Mesendoderm (in vitro differentiated cells): ENCODE measurements around the gene SWI5.
"Not testable (repeated sequence)": the region's sequence is repeated elsewhere in the genome, so short reads cannot be mapped to it uniquely, and the experiment has no call there.

ENCODE experiments used
- DNase-seq: peaks from one replicate; pipeline ENCODE4 v3.0.0; 2013
- H2AK5ac ChIP-seq: 2 replicates; pipeline ENCODE4 v1.6.1; 2013; ENCODE audit warnings: low read length, inconsistent platforms
- H2BK120ac ChIP-seq: 2 replicates; pipeline ENCODE4 v1.6.1; 2013; ENCODE audit warnings: low read depth, mild to moderate bottlenecking, low read length, moderate library complexity, mixed read lengths
- H2BK15ac ChIP-seq: replicated peaks from 2 replicates; pipeline ENCODE4 v1.6.1; 2013; ENCODE audit warnings: low read depth, mild to moderate bottlenecking, moderate library complexity
- H2BK5ac ChIP-seq: 2 replicates; pipeline ENCODE4 v1.6.1; 2013; ENCODE audit warnings: low read length, inconsistent platforms
- H3K18ac ChIP-seq: 2 replicates; pipeline ENCODE4 v1.6.1; 2013; ENCODE audit warnings: mild to moderate bottlenecking, low read length, mixed read lengths
- H3K23ac ChIP-seq: one replicate; pipeline ENCODE4 v1.6.1; 2013; ENCODE audit warnings: low read length
- H3K27ac ChIP-seq: 2 replicates; pipeline ENCODE4 v1.5.1; 2013; ENCODE audit warnings: low read depth, mild to moderate bottlenecking, inconsistent platforms, low read length, moderate library complexity
- H3K27me3 ChIP-seq: 2 replicates; pipeline ENCODE4 v1.6.1; 2013; ENCODE audit warnings: low read length, control low read depth, mild to moderate bottlenecking, inconsistent platforms; ENCODE audit not compliant: insufficient read depth, poor library complexity
- H3K36me3 ChIP-seq: 2 replicates; pipeline ENCODE4 v1.6.1; 2013; ENCODE audit warnings: low read length, inconsistent platforms; ENCODE audit not compliant: control insufficient read depth, insufficient read depth
- H3K4ac ChIP-seq: one replicate; pipeline ENCODE4 v1.6.1; 2013; ENCODE audit warnings: low read depth, mild to moderate bottlenecking, low read length, moderate library complexity
- H3K4me1 ChIP-seq: 2 replicates; pipeline ENCODE4 v1.6.1; 2013; ENCODE audit warnings: low read depth, low read length, inconsistent platforms; ENCODE audit not compliant: control insufficient read depth
- H3K4me2 ChIP-seq: 2 replicates; pipeline ENCODE4 v1.6.1; 2013; ENCODE audit warnings: low read length
- H3K4me3 ChIP-seq: 2 replicates; pipeline ENCODE4 v1.5.1; 2013; ENCODE audit warnings: mild to moderate bottlenecking, low read length
- H3K56ac ChIP-seq: one replicate; pipeline ENCODE4 v1.6.1; 2013; ENCODE audit warnings: low read length
- H3K79me1 ChIP-seq: 2 replicates; pipeline ENCODE4 v1.6.1; 2013; ENCODE audit warnings: low read length, inconsistent platforms
- H3K79me2 ChIP-seq: 2 replicates; pipeline ENCODE4 v1.6.1; 2013; ENCODE audit warnings: mild to moderate bottlenecking, low read length; ENCODE audit not compliant: control insufficient read depth, insufficient read depth
- H3K9ac ChIP-seq: 2 replicates; pipeline ENCODE4 v1.6.1; 2013; ENCODE audit warnings: low read length, inconsistent platforms
- H4K5ac ChIP-seq: one replicate; pipeline ENCODE4 v1.6.1; 2013; ENCODE audit warnings: low read length
- H4K8ac ChIP-seq: one replicate; pipeline ENCODE4 v1.6.1; 2013; ENCODE audit warnings: low read depth, mild to moderate bottlenecking, control low read depth, low read length, moderate library complexity
- WGBS: extraction: QIAGEN DNeasy Blood & Tissue Kit; methylation state at CpG from one replicate; pipeline ENCODE4 v1.1.7; 2013; ENCODE audit warnings: low lambda C conversion rate, missing lambda C conversion rate; ENCODE audit not compliant: insufficient coverage; ENCODE audit errors: extremely low coverage; 5-methylcytosine and 5-hydroxymethylcytosine counted together

SWI5 gene

DNA sequence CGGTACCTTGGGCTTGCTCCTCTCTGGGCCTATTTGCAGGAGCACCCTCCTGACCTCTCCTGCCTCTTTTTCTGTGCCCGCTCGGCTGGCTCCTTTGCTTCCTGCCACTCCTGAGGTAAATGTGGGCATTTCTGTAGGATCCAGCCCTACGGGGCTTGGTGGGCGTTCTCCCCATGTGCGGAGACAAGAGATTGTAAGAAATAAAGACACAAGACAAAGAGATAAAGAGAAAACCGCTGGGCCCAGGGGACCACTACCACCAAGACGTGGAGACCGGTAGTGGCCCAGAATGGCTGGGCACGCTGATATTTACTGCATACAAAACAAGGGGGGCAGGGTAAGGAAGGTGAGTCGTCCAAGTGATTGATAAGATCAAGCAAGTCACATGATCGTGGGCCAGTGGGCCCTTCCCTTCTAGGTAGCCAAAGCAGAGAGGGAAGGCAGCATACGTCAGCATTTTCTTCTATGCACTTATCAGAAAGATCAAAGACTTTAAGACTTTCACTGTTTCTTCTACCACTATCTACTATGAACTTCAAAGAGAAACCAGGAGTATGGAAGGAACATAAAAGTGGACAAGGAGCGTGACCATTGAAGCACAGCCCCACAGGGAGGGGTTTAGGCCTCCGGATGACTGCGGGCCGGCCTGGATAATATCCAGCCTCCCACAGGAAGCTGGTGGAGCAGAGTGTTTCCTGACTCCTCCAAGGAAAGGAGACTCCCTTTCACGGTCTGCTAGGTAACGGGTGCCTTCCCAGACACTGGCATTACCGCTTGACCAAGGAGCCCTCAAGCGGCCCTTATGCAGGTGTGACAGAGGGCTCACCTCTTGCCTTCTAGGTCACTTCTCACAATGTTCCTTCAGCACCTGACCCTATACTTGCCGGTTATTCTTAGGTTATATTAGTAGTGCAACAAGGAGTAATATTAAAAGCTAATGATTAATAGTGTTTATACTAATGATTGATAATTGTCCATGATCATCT, 3.3 kb downstream of the SWI5 start:
- WGBS = no CpG with 5 or more reads among the region's 22 CpGs
- H2BK120ac ChIP-seq, H3K56ac ChIP-seq, H4K8ac ChIP-seq, H3K27me3 ChIP-seq, H3K79me1 ChIP-seq, H3K79me2 ChIP-seq, H4K5ac ChIP-seq, H3K23ac ChIP-seq, H2BK15ac ChIP-seq, H3K9ac ChIP-seq, H2AK5ac ChIP-seq, H3K4me3 ChIP-seq, H2BK5ac ChIP-seq, H3K4me2 ChIP-seq, H3K18ac ChIP-seq, H3K36me3 ChIP-seq, H3K4ac ChIP-seq, H3K27ac ChIP-seq, DNase-seq, H3K4me1 ChIP-seq: not testable (repeated sequence)

DNA sequence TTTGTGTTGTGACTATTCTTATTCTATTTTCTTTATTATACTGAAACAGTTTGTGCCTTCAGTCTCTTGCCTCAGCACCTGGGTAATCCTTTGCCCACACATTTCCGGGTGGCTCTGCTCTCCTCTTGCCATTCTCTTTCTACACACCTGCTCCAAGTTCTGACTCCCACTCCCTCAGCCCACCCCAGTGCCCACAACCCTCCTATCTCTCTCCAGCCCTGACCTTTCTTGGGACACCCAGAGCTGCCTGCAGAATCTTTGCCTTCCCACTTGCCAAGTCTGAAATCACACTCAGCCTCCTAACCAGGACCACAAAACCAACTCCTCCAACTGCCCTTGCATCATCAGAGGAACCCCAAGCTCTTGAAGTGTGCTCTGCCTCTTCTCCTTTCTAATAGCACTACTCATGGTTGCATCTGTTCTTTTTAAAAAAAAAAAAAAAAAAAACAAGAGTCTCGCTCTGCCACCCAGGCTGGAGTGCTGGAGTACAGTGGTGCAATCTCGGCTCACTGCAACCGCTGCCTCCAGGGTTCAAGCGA, 4.1 kb downstream of the SWI5 start:
- no CpG with 5 or more reads among the region's 5 CpGs for WGBS
- DNase-seq = no peak
- H3K18ac ChIP-seq = no peak overlapping the region

DNA sequence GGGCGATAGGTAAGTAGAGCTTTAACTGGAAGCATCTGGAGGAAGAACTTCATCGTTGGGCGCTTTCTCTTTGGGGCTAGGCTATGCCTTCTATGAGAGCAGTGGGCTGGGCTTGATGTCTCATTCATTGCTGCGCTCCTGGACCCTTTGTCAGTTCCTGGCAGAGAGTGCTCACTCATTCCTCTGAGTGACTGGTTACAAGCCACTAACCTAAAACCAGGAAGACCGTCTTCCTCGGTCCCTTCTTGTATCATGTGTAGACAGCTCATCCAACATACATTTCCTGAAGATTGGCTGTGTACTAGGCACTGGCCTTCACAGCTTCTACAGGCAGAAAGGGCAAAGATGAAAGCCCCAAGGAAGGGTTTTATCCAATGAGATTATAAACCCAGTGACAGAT, 6.4 kb downstream of the SWI5 start:
- no peak overlapping the region for H2AK5ac ChIP-seq
- H3K9ac ChIP-seq = no peak overlapping the region
- no peaks in the 10 kb centered on the region for H3K27me3 ChIP-seq
- no peak overlapping the region for H3K18ac ChIP-seq
- no peak overlapping the region for H2BK120ac ChIP-seq
- H3K4me2 ChIP-seq = no peak overlapping the region
- H3K4me3 ChIP-seq = no peak overlapping the region
- H3K56ac ChIP-seq = no peak overlapping the region
- H2BK15ac ChIP-seq = no peak overlapping the region
- no peak overlapping the region for H2BK5ac ChIP-seq
- H3K79me1 ChIP-seq = peaks cover 1% of the 10 kb centered on the region
- peak overlapping the region; percentile 45 for H3K23ac ChIP-seq
- H3K79me2 ChIP-seq = no peaks in the 10 kb centered on the region
- H3K27ac ChIP-seq = no peak overlapping the region
- no peaks in the 10 kb centered on the region for H3K36me3 ChIP-seq
- H3K4me1 ChIP-seq = no peaks in the 10 kb centered on the region
- H4K8ac ChIP-seq = no peak overlapping the region
- no CpG with 5 or more reads among the region's 6 CpGs for WGBS
- no peak overlapping the region for H4K5ac ChIP-seq
- no peak overlapping the region for H3K4ac ChIP-seq
- DNase-seq = no peak

More for the DNA sequence above, 4.1 kb downstream of the SWI5 start:
- Histone ChIP-seq H3K27ac (no peak overlapping the region), H2BK120ac (no peak overlapping the region), H3K4me1 (peaks cover 2% of the 10 kb centered on the region), H3K4me3 (no peak overlapping the region), H2BK5ac (no peak overlapping the region), H3K9ac (no peak overlapping the region), H3K4ac (no peak overlapping the region), H3K56ac (no peak overlapping the region), H3K79me1 (peaks cover 4% of the 10 kb centered on the region), H4K8ac (no peak overlapping the region), H3K4me2 (no peak overlapping the region), H3K36me3 (no peaks in the 10 kb centered on the region), H3K23ac (no peak overlapping the region), H2BK15ac (no peak overlapping the region), H4K5ac (no peak overlapping the region), H3K27me3 (no peaks in the 10 kb centered on the region), H2AK5ac (no peak overlapping the region), H3K79me2 (no peaks in the 10 kb centered on the region)

DNA sequence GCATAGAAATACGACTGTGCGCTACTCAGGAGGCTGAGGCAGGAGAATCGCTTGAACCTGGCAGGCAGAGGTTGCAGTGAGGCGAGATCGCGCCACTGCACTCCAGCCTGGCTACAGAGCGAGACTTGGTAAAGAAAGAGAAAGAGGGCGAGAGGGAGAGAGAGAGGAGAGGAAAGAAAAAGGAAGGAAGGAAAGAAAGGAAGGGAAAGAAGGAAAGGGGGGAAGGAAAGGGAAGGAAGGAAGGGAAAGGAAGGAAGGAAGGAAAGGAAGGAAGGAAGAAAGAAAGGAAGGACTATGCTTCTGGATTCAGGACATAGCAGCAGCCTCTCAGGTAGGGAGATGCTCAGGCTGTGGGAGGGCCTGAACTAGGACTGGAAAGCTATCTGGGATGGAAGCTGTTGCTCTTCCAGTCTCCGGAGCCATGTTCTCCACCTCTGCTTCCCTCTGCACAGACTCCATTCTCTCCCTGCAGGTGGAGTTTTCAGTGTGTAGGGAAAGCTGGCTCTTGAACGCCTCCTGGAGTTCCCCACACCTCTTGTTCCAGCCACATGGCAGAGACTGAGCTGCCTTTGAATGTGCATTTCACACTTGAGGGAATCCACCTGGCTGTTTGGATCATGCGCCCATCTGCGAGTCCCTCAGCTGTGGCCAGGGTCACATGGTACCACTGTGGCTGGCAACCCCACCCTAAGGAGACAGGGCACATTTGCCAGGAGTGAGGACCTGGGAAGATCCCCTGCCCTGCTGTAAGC, 9.1 kb downstream of the SWI5 start:
- no peak for DNase-seq
- no CpG with 5 or more reads among the region's 12 CpGs for WGBS
- Histone ChIP-seq H3K79me1 (no peaks in the 10 kb centered on the region), H3K27me3 (no peaks in the 10 kb centered on the region), H3K4me2 (no peak overlapping the region), H3K23ac (no peak overlapping the region), H3K79me2 (no peaks in the 10 kb centered on the region), H2AK5ac (no peak overlapping the region), H3K9ac (no peak overlapping the region), H2BK15ac (no peak overlapping the region), H3K56ac (no peak overlapping the region), H3K18ac (no peak overlapping the region), H3K4ac (no peak overlapping the region), H4K8ac (no peak overlapping the region), H3K36me3 (no peaks in the 10 kb centered on the region), H2BK5ac (no peak overlapping the region), H3K4me3 (no peak overlapping the region), H4K5ac (no peak overlapping the region), H3K27ac (no peak overlapping the region), H3K4me1 (no peaks in the 10 kb centered on the region), H2BK120ac (no peak overlapping the region)

DNA sequence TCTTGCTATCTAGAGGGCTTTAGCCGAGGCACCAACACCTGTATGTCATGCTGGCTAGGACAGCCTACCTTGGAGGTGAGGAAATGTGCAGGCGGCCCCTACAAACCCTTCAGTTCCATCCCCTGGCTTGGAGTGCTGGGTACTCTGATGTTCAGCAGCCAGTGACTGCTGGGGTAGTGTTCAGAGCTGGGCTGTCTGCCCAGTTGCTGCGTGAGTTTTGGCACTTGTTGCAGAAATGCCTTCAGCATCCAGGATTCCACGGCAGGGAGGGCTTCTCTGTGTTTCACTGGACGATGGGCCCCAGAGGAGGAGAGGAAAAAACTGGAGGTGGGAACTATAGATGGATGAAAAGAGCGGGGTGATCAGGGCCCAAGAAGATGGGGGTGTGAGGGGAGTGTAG, 10.4 kb downstream of the SWI5 start:
- DNase-seq = no peak
- WGBS = no CpG with 5 or more reads among the region's 6 CpGs

More for the DNA sequence above, 10.4 kb downstream of the SWI5 start:
- Histone ChIP-seq H2BK120ac (no peak overlapping the region), H3K56ac (no peak overlapping the region), H3K18ac (no peak overlapping the region), H3K27ac (no peak overlapping the region), H3K23ac (no peak overlapping the region), H3K79me1 (no peaks in the 10 kb centered on the region), H2AK5ac (no peak overlapping the region), H2BK5ac (no peak overlapping the region), H3K27me3 (no peaks in the 10 kb centered on the region), H3K4me1 (no peaks in the 10 kb centered on the region), H4K5ac (no peak overlapping the region), H2BK15ac (no peak overlapping the region), H3K4me3 (no peak overlapping the region), H3K4me2 (no peak overlapping the region), H3K36me3 (no peaks in the 10 kb centered on the region), H3K4ac (no peak overlapping the region), H3K9ac (no peak overlapping the region), H4K8ac (no peak overlapping the region), H3K79me2 (no peaks in the 10 kb centered on the region)
